Activated T-cell treated with anti-CD3 and anti-CD28 coated beads, Interleukin-2, amount 50 U/mL, for 4 hours (primary cell): Measurements from ENCODE around the gene ZFP62. TPM values are rescaled to one million over a fixed set of nuclear protein-coding genes. Genes with fewer than 3 reads are reported as not detected.
A peak's percentile ranks its signal among the peaks of the same experiment; 100 is the strongest.

Experiments used
- ATAC-seq, 2 donors: fragments of 200-7000 bp; cut with Tn5 transposase; one replicate each; pipeline ENCODE4 v1.10.0; 2021
- DNase-seq: peaks from one replicate; pipeline ENCODE4 v3.0.0-alpha.2; 2020
- H3K27me3 Mint-ChIP-seq: one replicate; pipeline ENCODE4 v1.8.0; 2021; ENCODE audit warnings: low read depth, mixed read lengths
- H3K36me3 Mint-ChIP-seq: one replicate; pipeline ENCODE4 v1.8.0; 2022; ENCODE audit warnings: mixed read lengths; ENCODE audit not compliant: insufficient read depth
- H3K4me1 Mint-ChIP-seq: one replicate; pipeline ENCODE4 v1.8.0; 2021; ENCODE audit warnings: low read depth, mixed read lengths
- H3K4me3 Mint-ChIP-seq: one replicate; pipeline ENCODE4 v1.8.0; 2021; ENCODE audit warnings: mild to moderate bottlenecking, moderate library complexity, mixed read lengths
- H3K9me3 Mint-ChIP-seq: one replicate; pipeline ENCODE4 v1.8.0; 2021; ENCODE audit warnings: mixed read lengths
- total RNA-seq, 3 donors: library from RNA; stranded (reverse); gene quantifications; one replicate each; pipeline ENCODE4 v1.2.1, GENCODE V29; 2021

ZFP62 gene
- total RNA-seq, 3 donors from 2014 or later, result 20.6 to 23.0 (median 22.4) TPM

DNA sequence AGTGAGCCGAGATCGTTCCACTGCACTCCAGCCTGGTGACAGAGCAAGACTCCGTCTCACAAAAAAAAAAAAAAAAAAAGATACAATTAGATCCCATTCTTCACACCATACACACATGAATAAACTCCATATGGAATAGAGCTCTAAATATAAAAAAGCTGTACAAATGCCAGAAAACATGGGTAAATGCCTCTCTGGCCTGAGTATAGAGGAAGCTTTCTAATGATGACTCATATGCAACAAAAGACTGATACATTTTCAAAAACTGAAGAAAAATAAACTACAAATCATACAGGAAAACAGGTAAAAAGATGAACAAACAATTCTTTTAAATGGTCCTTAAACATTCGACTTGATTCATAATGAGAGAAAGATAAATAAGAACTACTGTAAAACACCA lies 8.6 kb downstream of the ZFP62 start:
- no peaks in the 10 kb centered on the region for H3K27me3 Mint-ChIP-seq
- H3K4me3 Mint-ChIP-seq, result no peak overlapping the region
- no peak for DNase-seq

DNA sequence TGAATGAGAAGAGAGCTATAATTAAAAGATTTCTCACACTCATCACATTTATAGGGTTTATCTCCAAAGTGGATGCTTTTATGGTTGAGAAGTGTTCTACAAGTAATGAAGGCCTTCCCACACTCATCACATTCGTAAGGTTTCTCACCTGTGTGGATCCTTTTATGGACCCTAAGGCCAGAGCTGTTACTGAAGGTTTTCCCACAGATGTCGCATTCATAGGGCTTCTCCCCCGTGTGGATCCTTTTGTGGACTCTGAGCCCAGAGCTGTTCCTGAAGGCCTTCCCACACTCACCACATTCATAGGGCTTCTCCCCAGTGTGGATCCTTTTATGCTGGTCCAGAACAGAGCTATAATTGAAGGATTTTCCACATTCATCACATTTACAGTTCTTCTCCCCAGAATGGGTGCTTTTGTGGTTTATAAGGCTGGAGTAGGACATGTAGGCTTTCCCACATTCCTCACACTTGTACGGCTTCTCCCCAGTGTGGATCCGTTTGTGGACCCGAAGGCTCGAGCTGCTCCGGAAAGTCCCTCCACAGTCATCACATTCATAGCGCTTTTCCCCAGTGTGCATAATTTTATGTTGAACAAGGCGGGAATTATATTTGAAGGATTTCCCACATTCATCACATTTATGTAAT lies 10.5 kb downstream of the ZFP62 start:
- Mint-ChIP-seq H3K4me1 (peaks cover 9% of the 10 kb centered on the region), H3K9me3 (peaks cover 30% of the 10 kb centered on the region), H3K4me3 (no peak overlapping the region), H3K36me3 (peaks cover 84% of the 10 kb centered on the region), H3K27me3 (no peaks in the 10 kb centered on the region)
- ATAC-seq, result no peak
- no peak for DNase-seq

More for the DNA sequence above, 8.6 kb downstream of the ZFP62 start:
- peaks cover 27% of the 10 kb centered on the region for H3K9me3 Mint-ChIP-seq
- H3K4me1 Mint-ChIP-seq, result peaks cover 7% of the 10 kb centered on the region
- peaks cover 80% of the 10 kb centered on the region for H3K36me3 Mint-ChIP-seq
- ATAC-seq, result no peak

- no peaks in the 10 kb centered on the region for H3K27me3 Mint-ChIP-seq
- peaks cover 30% of the 10 kb centered on the region for H3K9me3 Mint-ChIP-seq
- H3K36me3 Mint-ChIP-seq, result peaks cover 79% of the 10 kb centered on the region
- peaks cover 9% of the 10 kb centered on the region for H3K4me1 Mint-ChIP-seq
- no peak overlapping the region for H3K4me3 Mint-ChIP-seq
- ATAC-seq (no peak), DNase-seq (no peak)
These were observed 11.2 kb downstream of the ZFP62 start for GRCh38 chr5:180849827-180850226.

DNA sequence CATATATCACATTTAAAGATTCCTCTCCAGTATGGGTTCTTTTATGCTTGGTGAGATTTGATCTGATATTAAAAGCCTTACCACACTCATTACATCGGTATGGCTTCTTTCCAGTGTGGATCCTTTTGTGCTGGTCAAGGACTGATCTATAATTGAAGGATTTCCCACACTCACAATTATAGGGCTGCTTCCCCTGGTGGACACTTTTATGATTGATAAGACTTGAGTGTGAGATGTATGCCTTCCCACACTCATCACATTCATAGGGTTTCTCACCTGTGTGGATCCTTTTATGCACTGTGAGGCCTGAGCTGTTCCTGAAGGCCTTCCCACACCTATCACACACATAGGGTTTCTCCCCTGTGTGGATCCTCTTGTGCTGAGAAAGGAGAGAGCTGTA lies 12.2 kb downstream of the ZFP62 start:
- Mint-ChIP-seq H3K36me3 (peaks cover 69% of the 10 kb centered on the region), H3K9me3 (peaks cover 30% of the 10 kb centered on the region), H3K4me1 (peaks cover 9% of the 10 kb centered on the region), H3K27me3 (no peaks in the 10 kb centered on the region), H3K4me3 (no peak overlapping the region)
- no peak for DNase-seq
- no peak for ATAC-seq

- Mint-ChIP-seq H3K36me3 (peaks cover 64% of the 10 kb centered on the region), H3K27me3 (no peaks in the 10 kb centered on the region), H3K9me3 (peaks cover 30% of the 10 kb centered on the region), H3K4me1 (peaks cover 6% of the 10 kb centered on the region), H3K4me3 (no peak overlapping the region)
- DNase-seq (no peak), ATAC-seq (no peak)
These were observed 12.8 kb downstream of the ZFP62 start for GRCh38 chr5:180848265-180848664.

GRCh38 chr5:180847026-180847425 lies 14.1 kb downstream of the ZFP62 start:
- no peak for DNase-seq
- no peak overlapping the region for H3K4me3 Mint-ChIP-seq
- peaks cover 2% of the 10 kb centered on the region for H3K4me1 Mint-ChIP-seq
- no peaks in the 10 kb centered on the region for H3K27me3 Mint-ChIP-seq
- H3K9me3 Mint-ChIP-seq, result peaks cover 30% of the 10 kb centered on the region
- H3K36me3 Mint-ChIP-seq, result peaks cover 55% of the 10 kb centered on the region
- ATAC-seq, result no peak

- no peak for ATAC-seq
- H3K4me3 Mint-ChIP-seq, result no peak overlapping the region
- peaks cover 34% of the 10 kb centered on the region for H3K36me3 Mint-ChIP-seq
- H3K9me3 Mint-ChIP-seq, result peaks cover 14% of the 10 kb centered on the region
- H3K27me3 Mint-ChIP-seq, result no peaks in the 10 kb centered on the region
- H3K4me1 Mint-ChIP-seq, result peaks cover 2% of the 10 kb centered on the region
- no peak for DNase-seq
These were observed 16.2 kb downstream of the ZFP62 start for GRCh38 chr5:180844858-180845257.

- ATAC-seq, result no peak
- Mint-ChIP-seq H3K4me1 (peaks cover 2% of the 10 kb centered on the region), H3K36me3 (peaks cover 30% of the 10 kb centered on the region), H3K27me3 (no peaks in the 10 kb centered on the region), H3K9me3 (peaks cover 13% of the 10 kb centered on the region), H3K4me3 (no peak overlapping the region)
- DNase-seq, result no peak
These were observed 16.6 kb downstream of the ZFP62 start for GRCh38 chr5:180844432-180844831.

DNA sequence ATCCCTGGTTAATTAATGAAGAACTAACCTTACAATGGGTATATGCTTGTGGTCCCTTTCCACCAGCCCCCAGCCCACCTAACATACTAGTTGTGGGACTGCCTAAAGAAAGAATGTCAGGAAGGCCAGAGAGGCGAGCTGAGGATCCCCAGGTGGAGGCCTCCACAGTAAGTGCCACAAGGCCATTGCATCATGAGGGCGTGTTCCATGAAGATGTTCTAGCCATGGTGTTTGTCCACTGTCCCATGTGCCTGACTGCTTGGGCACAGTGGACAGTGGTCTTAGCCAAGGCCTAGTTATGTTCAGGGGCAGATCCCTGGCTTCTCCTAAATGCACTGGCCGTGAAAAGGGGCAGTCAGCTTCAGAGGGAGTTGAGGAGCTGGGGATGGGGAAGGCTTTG lies 21.1 kb downstream of the ZFP62 start:
- Mint-ChIP-seq H3K9me3 (no peaks in the 10 kb centered on the region), H3K27me3 (no peaks in the 10 kb centered on the region), H3K4me1 (peaks cover under 1% of the 10 kb centered on the region), H3K36me3 (peaks cover 12% of the 10 kb centered on the region), H3K4me3 (no peak overlapping the region)
- DNase-seq (no peak), ATAC-seq (no peak)

DNA sequence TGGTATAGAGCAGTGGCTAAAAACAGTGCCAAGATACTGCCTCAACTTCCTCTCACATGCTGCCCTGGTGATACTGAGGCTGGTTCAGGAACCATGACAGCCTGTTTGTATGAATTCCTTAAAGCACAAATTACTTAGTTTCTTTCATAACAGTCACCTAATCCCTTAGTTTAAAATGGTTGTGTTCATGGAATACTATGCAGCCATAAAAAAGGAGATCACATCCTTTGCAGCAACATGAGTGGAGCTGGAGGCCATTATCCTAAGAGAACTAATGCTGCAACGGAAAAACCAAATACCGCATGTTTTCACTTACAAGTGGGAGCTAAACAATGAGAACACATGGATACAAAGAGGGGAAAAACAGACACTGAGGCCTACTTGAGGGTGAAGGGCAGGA lies 21.8 kb downstream of the ZFP62 start:
- Mint-ChIP-seq H3K9me3 (no peaks in the 10 kb centered on the region), H3K4me1 (peaks cover 8% of the 10 kb centered on the region), H3K27me3 (no peaks in the 10 kb centered on the region), H3K36me3 (peaks cover 16% of the 10 kb centered on the region), H3K4me3 (no peak overlapping the region)
- ATAC-seq (no peak), DNase-seq (no peak)

DNA sequence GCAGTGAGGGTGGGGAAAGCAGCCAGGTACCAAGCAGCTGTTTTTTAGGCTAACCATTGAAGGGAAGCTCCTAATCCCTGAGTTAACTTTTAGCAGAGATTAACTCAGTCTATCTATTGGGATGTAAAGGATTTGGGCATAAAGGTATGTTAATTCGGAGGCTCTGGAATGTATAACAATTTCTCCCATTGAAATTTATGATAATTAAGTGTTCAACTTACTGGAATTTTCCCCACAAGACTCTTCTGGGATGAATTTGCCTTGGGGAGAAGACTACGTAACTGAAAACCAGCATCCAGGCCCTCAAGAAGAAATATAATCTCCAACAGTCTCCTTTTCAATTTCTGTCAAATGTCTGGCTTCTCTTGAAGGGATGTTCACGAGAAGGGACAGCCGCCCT lies 23.6 kb downstream of the ZFP62 start:
- H3K4me1 Mint-ChIP-seq, result peaks cover 24% of the 10 kb centered on the region
- peaks cover 19% of the 10 kb centered on the region for H3K36me3 Mint-ChIP-seq
- no peak overlapping the region for H3K4me3 Mint-ChIP-seq
- no peaks in the 10 kb centered on the region for H3K27me3 Mint-ChIP-seq
- no peaks in the 10 kb centered on the region for H3K9me3 Mint-ChIP-seq
- DNase-seq (no peak), ATAC-seq (no peak)

DNA sequence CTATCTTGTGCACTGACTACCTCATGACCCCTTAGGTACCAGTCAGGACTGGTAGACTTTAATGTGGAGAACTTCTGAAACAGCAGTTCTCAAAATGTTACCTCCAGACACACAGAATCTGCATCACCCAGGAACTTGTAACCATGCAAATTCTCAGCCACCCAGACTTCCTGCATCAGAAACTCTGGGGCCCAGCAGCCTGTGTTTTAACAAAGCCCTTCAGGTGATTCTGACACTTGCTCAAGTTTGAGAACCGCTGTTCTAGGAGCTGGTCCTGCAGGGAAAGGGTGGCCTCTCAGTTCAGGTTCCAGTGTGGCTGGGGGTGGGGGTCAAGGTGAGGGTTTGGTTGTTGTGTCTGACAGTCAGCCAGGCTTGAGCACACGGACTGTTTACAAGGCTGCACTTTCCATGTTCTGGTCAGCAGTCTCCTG lies 28.4 kb downstream of the ZFP62 start:
- Mint-ChIP-seq H3K36me3 (peaks cover 25% of the 10 kb centered on the region), H3K4me1 (peaks cover 47% of the 10 kb centered on the region), H3K27me3 (no peaks in the 10 kb centered on the region), H3K9me3 (peaks cover 4% of the 10 kb centered on the region), H3K4me3 (peak overlapping the region; percentile 99)
- peak; percentile 65 to 75 for ATAC-seq
- DNase-seq, result no peak

DNA sequence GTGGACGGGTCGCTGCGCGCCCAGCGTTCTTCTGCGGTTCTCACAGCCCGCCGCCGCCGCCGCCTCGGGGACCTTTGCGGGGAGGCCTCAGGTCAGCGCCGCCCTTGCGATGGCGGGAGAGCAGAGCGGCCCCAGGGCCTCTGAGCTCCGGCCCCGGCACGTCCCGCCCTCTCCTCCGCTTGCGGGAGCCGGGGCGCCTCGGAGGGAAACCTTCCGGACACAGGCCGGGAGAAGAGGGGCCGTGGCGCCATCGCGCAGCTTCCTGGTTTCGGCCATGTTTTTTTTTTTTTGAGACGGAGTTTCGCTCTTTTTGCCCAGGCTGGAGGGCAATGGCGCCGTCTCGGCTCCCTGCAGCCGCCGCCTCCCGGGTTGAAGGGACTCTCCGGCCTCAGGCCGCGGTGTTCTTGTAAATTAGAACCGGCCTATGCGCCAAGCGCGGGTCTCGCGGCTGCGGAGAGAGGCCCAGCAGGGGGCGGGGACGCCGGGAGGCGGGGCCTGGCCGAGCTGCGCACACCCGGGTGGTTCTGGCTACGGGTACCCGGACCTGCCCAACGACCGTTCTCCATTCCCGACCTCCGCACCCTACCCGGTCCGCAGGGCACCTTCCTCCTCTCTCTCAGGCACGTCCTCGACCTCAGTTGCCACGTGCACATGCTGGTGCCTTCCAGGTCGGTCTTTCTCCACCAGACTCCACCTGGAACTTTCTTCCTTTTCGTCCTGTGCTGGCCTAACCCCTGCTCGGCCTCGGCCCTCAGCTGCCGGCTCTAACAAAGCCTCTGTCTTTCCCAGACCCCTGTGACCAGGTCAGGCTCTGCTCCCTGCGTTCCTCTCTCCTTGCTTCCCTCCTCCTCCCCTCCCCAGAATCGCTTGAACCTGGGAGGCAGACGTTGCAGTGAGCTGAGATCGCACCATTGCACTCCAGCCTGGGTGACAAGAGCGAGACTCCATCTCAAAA lies 29.7 kb downstream of the ZFP62 start:
- H3K4me1 Mint-ChIP-seq, result peaks cover 49% of the 10 kb centered on the region
- ATAC-seq (peak; percentile 71 to 74), DNase-seq (peak; percentile 67)
- peaks cover 21% of the 10 kb centered on the region for H3K36me3 Mint-ChIP-seq
- peak overlapping the region; percentile 99 for H3K4me3 Mint-ChIP-seq
- peaks cover 4% of the 10 kb centered on the region for H3K9me3 Mint-ChIP-seq
- H3K27me3 Mint-ChIP-seq, result no peaks in the 10 kb centered on the region

DNA sequence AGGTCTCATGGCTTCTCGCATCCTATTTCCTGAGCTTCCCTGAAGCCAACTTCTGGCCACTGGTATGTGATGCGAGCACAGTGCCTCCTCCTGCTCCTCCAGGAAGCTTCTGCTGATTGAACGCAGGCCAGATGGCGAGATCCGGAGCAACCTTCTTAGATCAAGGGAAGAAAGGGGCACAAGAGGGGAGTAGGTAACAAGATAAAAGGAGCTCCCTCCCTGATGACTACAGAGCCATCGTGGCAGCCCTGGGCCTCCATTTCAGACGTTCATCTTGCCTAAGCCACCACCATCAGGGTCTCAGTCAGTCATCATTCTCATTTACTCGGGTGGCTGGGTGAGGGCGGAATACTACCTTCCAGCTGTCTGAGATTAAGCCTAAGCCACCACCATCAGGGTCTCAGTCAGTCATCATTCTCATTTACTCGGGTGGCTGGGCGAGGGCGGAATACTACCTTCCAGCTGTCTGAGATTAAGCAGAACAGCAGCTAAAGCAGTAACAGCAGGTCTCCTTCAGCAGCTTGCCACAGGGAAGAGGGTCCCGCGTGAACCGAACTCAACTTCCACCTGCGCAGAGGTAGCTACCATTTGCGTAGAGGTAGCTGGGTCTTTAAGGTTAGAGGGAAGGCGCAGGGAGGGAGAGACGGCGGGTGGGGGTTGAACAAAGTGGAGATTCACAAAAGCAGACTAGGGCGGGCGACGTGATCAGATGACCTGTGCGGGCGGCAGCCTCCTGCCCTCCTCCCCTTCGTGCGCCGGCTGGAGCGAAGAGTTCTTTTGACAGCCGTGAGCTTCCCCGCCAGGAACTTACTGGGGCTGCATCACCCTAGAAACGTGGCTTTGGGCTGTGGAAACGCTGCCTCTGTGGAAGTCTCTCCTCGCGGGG lies 30.6 kb downstream of the ZFP62 start:
- H3K36me3 Mint-ChIP-seq, result peaks cover 21% of the 10 kb centered on the region
- peaks cover 58% of the 10 kb centered on the region for H3K4me1 Mint-ChIP-seq
- DNase-seq (peak; percentile 63), ATAC-seq (peak; percentile 57 to 61)
- H3K27me3 Mint-ChIP-seq, result no peaks in the 10 kb centered on the region
- H3K9me3 Mint-ChIP-seq, result peaks cover 4% of the 10 kb centered on the region
- H3K4me3 Mint-ChIP-seq, result peak overlapping the region; percentile 99
